GM23338 (cell line): ENCODE data around the gene CPNE5. TPM values are rescaled to one million over a fixed set of nuclear protein-coding genes. Genes with fewer than 3 reads are reported as not detected.

ENCODE experiments used
- ATAC-seq: fragments of 200-7000 bp; cut with Tn5 transposase; 3 replicates; pipeline ENCODE4 v1.9.1; 2020
- DNase-seq: peaks from one replicate; pipeline ENCODE4 v3.0.0-alpha.2; 2015; ENCODE audit warnings: low spot score
- H2AFZ ChIP-seq: fragments of 200-600 bp; sonication (generic); 2 replicates; pipeline ENCODE4 v1.8.0; 2016; ENCODE audit warnings: antibody characterized with exemption, mild to moderate bottlenecking, moderate library complexity
- H3F3A ChIP-seq: fragments of 200-600 bp; sonication (generic); replicated peaks from 2 replicates; pipeline ENCODE4 v1.8.0; 2017; ENCODE audit warnings: antibody characterized with exemption, mixed run types, low read depth
- H3K27ac ChIP-seq: fragments of 200-600 bp; sonication (generic); 2 replicates; pipeline ENCODE4 v1.6.1; 2016; ENCODE audit warnings: low read depth
- H3K27me3 ChIP-seq: fragments of 200-600 bp; sonication (generic); 2 replicates; pipeline ENCODE4 v1.8.0; 2016; ENCODE audit warnings: mild to moderate bottlenecking, mixed run types, moderate library complexity; ENCODE audit not compliant: insufficient read depth
- H3K36me3 ChIP-seq: fragments of 200-600 bp; sonication (generic); 2 replicates; pipeline ENCODE4 v1.8.0; 2016; ENCODE audit warnings: mild to moderate bottlenecking; ENCODE audit not compliant: insufficient read depth
- H3K4me1 ChIP-seq: fragments of 200-600 bp; sonication (generic); 2 replicates; pipeline ENCODE4 v1.8.0; 2016; ENCODE audit warnings: mild to moderate bottlenecking, moderate library complexity; ENCODE audit not compliant: insufficient read depth
- H3K4me2 ChIP-seq: fragments of 200-600 bp; sonication (generic); 2 replicates; pipeline ENCODE4 v1.7.1; 2017; ENCODE audit warnings: mixed run types
- H3K4me3 ChIP-seq: fragments of 200-600 bp; sonication (generic); 2 replicates; pipeline ENCODE4 v1.6.1; 2016; ENCODE audit warnings: mixed run types
- H3K79me2 ChIP-seq: fragments of 200-600 bp; sonication (generic); replicated peaks from 2 replicates; pipeline ENCODE4 v1.8.0; 2017; ENCODE audit warnings: mild to moderate bottlenecking; ENCODE audit not compliant: insufficient read depth
- H3K9me2 ChIP-seq: fragments of 200-600 bp; sonication (generic); 2 replicates; pipeline ENCODE4 v1.8.0; 2017; ENCODE audit not compliant: insufficient read depth
- H4K20me1 ChIP-seq: fragments of 200-600 bp; sonication (generic); replicated peaks from 2 replicates; pipeline ENCODE4 v1.8.0; 2017; ENCODE audit warnings: mild to moderate bottlenecking; ENCODE audit not compliant: insufficient read depth
- H3K27ac Mint-ChIP-seq: 2 replicates; pipeline ENCODE4 v1.8.0; 2020; ENCODE audit warnings: inconsistent platforms, mild to moderate bottlenecking, moderate library complexity, mixed read lengths
- H3K27me3 Mint-ChIP-seq: 3 replicates; pipeline ENCODE4 v1.8.0; 2022; ENCODE audit warnings: low read depth, mild to moderate bottlenecking, moderate library complexity, mixed read lengths, inconsistent platforms; ENCODE audit not compliant: insufficient read depth, poor library complexity
- H3K36me3 Mint-ChIP-seq: 3 replicates; pipeline ENCODE4 v1.8.0; 2021; ENCODE audit warnings: low read depth, mild to moderate bottlenecking, inconsistent platforms, moderate library complexity, mixed read lengths
- H3K4me1 Mint-ChIP-seq: 3 replicates; pipeline ENCODE4 v1.8.0; 2020; ENCODE audit warnings: mild to moderate bottlenecking, inconsistent platforms, mixed read lengths
- H3K4me3 Mint-ChIP-seq: 3 replicates; pipeline ENCODE4 v1.8.0; 2021; ENCODE audit warnings: moderate library complexity, mild to moderate bottlenecking, inconsistent platforms, mixed read lengths
- H3K9me3 Mint-ChIP-seq: 3 replicates; pipeline ENCODE4 v1.8.0; 2020; ENCODE audit warnings: moderate library complexity, mild to moderate bottlenecking, inconsistent platforms, mixed read lengths
- CREB1 ChIP-seq: fragments of 250-450 bp; sonication (Bioruptor Pico); IDR thresholded peaks from 2 replicates; pipeline ENCODE4 v1.5.0; 2020; ENCODE audit warnings: low read depth, mild to moderate bottlenecking, moderate library complexity
- EZH2 ChIP-seq: fragments of 200-600 bp; sonication (generic); IDR thresholded peaks from one replicate; pipeline ENCODE4 v1.8.0; 2017; ENCODE audit warnings: antibody characterized with exemption, mild to moderate bottlenecking, low read depth; ENCODE audit not compliant: unreplicated experiment
- EZH2phosphoT487 ChIP-seq: fragments of 200-600 bp; sonication (generic); IDR thresholded peaks from one replicate; pipeline ENCODE4 v1.8.1; 2018; ENCODE audit warnings: antibody characterized with exemption; ENCODE audit not compliant: unreplicated experiment
- JUNB ChIP-seq: IDR thresholded peaks from one replicate; pipeline ENCODE4 v1.6.1; 2016; ENCODE audit warnings: antibody characterized with exemption; ENCODE audit not compliant: unreplicated experiment
- NANOG ChIP-seq: IDR thresholded peaks from 2 replicates; pipeline ENCODE4 v1.6.1; 2016; ENCODE audit warnings: antibody characterized with exemption, borderline replicate concordance
- POLR2AphosphoS5 ChIP-seq: IDR thresholded peaks from 2 replicates; pipeline ENCODE4 v1.6.1; 2016; ENCODE audit warnings: antibody characterized with exemption, low read depth
- STAT1 ChIP-seq: IDR thresholded peaks from one replicate; pipeline ENCODE4 v1.6.1; 2016; ENCODE audit warnings: antibody characterized with exemption; ENCODE audit not compliant: unreplicated experiment
- ZNF114 ChIP-seq: fragments of 250-450 bp; sonication (Bioruptor Pico); IDR thresholded peaks from 2 replicates; pipeline ENCODE4 v1.5.0; 2020; ENCODE audit warnings: mild to moderate bottlenecking, moderate library complexity
- ZNF331 ChIP-seq: fragments of 250-450 bp; sonication (Bioruptor Pico); IDR thresholded peaks from 2 replicates; pipeline ENCODE4 v1.5.0; 2020; ENCODE audit warnings: low read depth, mild to moderate bottlenecking, moderate library complexity
- polyA plus RNA-seq: library from polyadenylated mRNA; unstranded; fragments of >200 nt; fragmentation: Nextera tagmentation; extraction: Ambion mirVana; gene quantifications from 2 replicates; pipeline ENCODE4 v1.2.1, GENCODE V29; 2016
- total RNA-seq: library from RNA; depleted of rRNA; stranded (reverse); fragments of >200 nt; shearing (Covaris generic); gene quantifications from 2 replicates; pipeline ENCODE4 v1.2.3, GENCODE V29; 2014
- TF ChIP-seq, protein P1 (sequence below), 2 experiments: fragments of 200-600 bp in 1 of 2; sonication (generic) in 1 of 2; conservative IDR thresholded peaks; 2 replicates each; pipeline versions ENCODE4 v1.5.1 to v1.6.1; 2016 to 2017; ENCODE audit warnings: antibody characterized with exemption in 2 of 2, low read depth in 2 of 2, mild to moderate bottlenecking in 2 of 2, moderate library complexity in 1 of 2
- TF ChIP-seq, protein P2 (sequence below): IDR thresholded peaks from 2 replicates; pipeline ENCODE4 v1.6.1; 2016; ENCODE audit warnings: antibody characterized with exemption
- TF ChIP-seq, protein P3 (sequence below): fragments of 250-450 bp; sonication (Bioruptor Pico); IDR thresholded peaks from 2 replicates; pipeline ENCODE4 v1.5.0; 2020; ENCODE audit warnings: mild to moderate bottlenecking, moderate library complexity
- TF ChIP-seq, protein P4 (sequence below): IDR thresholded peaks from one replicate; pipeline ENCODE4 v1.6.1; 2018; ENCODE audit warnings: antibody characterized with exemption; ENCODE audit not compliant: unreplicated experiment

Gene CPNE5
- total and polyA plus RNA-seq, 2 experiments from 2014 or later: 0.14 to 0.42 TPM

DNA sequence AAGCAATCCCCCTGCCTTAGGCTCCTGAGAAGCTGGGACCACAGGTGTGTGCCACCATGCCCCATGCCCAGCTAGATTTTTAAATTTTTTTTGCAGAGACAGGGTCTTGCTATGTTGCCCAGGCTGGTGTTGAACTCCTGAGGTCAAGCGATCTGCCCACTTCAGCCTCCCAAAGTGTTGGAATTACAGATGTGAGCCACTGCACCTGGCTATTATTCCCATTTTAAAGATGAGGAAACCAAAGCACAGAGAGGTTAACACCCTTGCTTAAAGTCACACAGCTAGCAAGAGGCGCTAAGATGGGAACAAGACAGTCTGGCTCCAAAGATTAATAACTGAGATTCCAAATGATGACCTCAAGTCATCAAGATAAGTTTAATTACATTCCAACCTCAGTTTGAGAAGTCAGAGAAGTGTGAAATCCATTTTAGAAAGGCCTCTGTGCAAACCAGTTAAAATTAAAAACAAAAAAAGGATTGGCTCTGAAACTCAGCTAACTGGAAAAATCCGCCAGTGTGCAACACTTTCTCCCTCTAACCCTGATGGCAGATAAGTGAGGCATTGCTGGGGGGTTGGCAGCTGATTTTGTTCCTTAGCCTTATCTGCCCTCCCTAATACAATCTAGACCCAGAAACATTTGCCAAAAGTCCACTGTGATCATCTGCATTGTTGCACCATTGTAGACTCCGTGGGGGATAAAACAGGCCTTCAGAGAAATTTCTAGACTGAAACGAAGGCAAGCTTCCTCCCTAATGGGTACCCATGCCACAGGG lies 55.5 kb downstream of the CPNE5 start:
- H3K4me3 Mint-ChIP-seq: no peak overlapping the region
- peaks cover 12% of the 10 kb centered on the region for H3K27me3 Mint-ChIP-seq
- Histone ChIP-seq H3K4me1 (peaks cover 20% of the 10 kb centered on the region), H3K9me2 (no peaks in the 10 kb centered on the region), H3K79me2 (no peaks in the 10 kb centered on the region), H3F3A (no peaks in the 10 kb centered on the region), H2AFZ (no peak overlapping the region), H4K20me1 (no peaks in the 10 kb centered on the region), H3K4me3 (no peak overlapping the region), H3K4me2 (no peak overlapping the region), H3K27me3 (no peaks in the 10 kb centered on the region), H3K27ac (no peak overlapping the region), H3K36me3 (no peaks in the 10 kb centered on the region)
- H3K27ac Mint-ChIP-seq: no peak overlapping the region
- TF ChIP-seq ZNF331 (CRISPR knock-in tag) (no peak), JUNB (no peak), CREB1 (no peak), STAT1 (no peak), NANOG (no peak), EZH2phosphoT487 (no peak), POLR2AphosphoS5 (no peak), ZNF114 (CRISPR knock-in tag) (no peak), EZH2 (no peak)
- TF ChIP-seq, protein P1, sequence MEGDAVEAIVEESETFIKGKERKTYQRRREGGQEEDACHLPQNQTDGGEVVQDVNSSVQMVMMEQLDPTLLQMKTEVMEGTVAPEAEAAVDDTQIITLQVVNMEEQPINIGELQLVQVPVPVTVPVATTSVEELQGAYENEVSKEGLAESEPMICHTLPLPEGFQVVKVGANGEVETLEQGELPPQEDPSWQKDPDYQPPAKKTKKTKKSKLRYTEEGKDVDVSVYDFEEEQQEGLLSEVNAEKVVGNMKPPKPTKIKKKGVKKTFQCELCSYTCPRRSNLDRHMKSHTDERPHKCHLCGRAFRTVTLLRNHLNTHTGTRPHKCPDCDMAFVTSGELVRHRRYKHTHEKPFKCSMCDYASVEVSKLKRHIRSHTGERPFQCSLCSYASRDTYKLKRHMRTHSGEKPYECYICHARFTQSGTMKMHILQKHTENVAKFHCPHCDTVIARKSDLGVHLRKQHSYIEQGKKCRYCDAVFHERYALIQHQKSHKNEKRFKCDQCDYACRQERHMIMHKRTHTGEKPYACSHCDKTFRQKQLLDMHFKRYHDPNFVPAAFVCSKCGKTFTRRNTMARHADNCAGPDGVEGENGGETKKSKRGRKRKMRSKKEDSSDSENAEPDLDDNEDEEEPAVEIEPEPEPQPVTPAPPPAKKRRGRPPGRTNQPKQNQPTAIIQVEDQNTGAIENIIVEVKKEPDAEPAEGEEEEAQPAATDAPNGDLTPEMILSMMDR (conservative IDR thresholded peaks at IDR 0.05; ENCODE audit: low read depth in 2 of 2): no peak
- TF ChIP-seq, protein P2, sequence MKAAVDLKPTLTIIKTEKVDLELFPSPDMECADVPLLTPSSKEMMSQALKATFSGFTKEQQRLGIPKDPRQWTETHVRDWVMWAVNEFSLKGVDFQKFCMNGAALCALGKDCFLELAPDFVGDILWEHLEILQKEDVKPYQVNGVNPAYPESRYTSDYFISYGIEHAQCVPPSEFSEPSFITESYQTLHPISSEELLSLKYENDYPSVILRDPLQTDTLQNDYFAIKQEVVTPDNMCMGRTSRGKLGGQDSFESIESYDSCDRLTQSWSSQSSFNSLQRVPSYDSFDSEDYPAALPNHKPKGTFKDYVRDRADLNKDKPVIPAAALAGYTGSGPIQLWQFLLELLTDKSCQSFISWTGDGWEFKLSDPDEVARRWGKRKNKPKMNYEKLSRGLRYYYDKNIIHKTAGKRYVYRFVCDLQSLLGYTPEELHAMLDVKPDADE: no peak
- TF ChIP-seq, protein P3, sequence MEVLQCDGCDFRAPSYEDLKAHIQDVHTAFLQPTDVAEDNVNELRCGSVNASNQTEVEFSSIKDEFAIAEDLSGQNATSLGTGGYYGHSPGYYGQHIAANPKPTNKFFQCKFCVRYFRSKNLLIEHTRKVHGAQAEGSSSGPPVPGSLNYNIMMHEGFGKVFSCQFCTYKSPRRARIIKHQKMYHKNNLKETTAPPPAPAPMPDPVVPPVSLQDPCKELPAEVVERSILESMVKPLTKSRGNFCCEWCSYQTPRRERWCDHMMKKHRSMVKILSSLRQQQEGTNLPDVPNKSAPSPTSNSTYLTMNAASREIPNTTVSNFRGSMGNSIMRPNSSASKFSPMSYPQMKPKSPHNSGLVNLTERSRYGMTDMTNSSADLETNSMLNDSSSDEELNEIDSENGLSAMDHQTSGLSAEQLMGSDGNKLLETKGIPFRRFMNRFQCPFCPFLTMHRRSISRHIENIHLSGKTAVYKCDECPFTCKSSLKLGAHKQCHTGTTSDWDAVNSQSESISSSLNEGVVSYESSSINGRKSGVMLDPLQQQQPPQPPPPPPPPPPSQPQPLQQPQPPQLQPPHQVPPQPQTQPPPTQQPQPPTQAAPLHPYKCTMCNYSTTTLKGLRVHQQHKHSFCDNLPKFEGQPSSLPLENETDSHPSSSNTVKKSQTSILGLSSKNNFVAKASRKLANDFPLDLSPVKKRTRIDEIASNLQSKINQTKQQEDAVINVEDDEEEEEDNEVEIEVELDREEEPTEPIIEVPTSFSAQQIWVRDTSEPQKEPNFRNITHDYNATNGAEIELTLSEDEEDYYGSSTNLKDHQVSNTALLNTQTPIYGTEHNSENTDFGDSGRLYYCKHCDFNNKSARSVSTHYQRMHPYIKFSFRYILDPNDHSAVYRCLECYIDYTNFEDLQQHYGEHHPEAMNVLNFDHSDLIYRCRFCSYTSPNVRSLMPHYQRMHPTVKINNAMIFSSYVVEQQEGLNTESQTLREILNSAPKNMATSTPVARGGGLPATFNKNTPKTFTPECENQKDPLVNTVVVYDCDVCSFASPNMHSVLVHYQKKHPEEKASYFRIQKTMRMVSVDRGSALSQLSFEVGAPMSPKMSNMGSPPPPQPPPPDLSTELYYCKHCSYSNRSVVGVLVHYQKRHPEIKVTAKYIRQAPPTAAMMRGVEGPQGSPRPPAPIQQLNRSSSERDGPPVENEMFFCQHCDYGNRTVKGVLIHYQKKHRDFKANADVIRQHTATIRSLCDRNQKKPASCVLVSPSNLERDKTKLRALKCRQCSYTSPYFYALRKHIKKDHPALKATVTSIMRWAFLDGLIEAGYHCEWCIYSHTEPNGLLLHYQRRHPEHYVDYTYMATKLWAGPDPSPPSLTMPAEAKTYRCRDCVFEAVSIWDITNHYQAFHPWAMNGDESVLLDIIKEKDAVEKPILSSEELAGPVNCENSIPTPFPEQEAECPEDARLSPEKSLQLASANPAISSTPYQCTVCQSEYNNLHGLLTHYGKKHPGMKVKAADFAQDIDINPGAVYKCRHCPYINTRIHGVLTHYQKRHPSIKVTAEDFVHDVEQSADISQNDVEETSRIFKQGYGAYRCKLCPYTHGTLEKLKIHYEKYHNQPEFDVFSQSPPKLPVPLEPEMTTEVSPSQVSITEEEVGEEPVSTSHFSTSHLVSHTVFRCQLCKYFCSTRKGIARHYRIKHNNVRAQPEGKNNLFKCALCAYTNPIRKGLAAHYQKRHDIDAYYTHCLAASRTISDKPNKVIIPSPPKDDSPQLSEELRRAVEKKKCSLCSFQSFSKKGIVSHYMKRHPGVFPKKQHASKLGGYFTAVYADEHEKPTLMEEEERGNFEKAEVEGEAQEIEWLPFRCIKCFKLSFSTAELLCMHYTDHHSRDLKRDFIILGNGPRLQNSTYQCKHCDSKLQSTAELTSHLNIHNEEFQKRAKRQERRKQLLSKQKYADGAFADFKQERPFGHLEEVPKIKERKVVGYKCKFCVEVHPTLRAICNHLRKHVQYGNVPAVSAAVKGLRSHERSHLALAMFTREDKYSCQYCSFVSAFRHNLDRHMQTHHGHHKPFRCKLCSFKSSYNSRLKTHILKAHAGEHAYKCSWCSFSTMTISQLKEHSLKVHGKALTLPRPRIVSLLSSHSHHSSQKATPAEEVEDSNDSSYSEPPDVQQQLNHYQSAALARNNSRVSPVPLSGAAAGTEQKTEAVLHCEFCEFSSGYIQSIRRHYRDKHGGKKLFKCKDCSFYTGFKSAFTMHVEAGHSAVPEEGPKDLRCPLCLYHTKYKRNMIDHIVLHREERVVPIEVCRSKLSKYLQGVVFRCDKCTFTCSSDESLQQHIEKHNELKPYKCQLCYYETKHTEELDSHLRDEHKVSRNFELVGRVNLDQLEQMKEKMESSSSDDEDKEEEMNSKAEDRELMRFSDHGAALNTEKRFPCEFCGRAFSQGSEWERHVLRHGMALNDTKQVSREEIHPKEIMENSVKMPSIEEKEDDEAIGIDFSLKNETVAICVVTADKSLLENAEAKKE (CRISPR knock-in tag): no peak
- TF ChIP-seq, protein P4, sequence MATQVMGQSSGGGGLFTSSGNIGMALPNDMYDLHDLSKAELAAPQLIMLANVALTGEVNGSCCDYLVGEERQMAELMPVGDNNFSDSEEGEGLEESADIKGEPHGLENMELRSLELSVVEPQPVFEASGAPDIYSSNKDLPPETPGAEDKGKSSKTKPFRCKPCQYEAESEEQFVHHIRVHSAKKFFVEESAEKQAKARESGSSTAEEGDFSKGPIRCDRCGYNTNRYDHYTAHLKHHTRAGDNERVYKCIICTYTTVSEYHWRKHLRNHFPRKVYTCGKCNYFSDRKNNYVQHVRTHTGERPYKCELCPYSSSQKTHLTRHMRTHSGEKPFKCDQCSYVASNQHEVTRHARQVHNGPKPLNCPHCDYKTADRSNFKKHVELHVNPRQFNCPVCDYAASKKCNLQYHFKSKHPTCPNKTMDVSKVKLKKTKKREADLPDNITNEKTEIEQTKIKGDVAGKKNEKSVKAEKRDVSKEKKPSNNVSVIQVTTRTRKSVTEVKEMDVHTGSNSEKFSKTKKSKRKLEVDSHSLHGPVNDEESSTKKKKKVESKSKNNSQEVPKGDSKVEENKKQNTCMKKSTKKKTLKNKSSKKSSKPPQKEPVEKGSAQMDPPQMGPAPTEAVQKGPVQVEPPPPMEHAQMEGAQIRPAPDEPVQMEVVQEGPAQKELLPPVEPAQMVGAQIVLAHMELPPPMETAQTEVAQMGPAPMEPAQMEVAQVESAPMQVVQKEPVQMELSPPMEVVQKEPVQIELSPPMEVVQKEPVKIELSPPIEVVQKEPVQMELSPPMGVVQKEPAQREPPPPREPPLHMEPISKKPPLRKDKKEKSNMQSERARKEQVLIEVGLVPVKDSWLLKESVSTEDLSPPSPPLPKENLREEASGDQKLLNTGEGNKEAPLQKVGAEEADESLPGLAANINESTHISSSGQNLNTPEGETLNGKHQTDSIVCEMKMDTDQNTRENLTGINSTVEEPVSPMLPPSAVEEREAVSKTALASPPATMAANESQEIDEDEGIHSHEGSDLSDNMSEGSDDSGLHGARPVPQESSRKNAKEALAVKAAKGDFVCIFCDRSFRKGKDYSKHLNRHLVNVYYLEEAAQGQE: no peak
- no peaks in the 10 kb centered on the region for H3K9me3 Mint-ChIP-seq
- no peaks in the 10 kb centered on the region for H3K36me3 Mint-ChIP-seq
- ATAC-seq (no peak), DNase-seq (no peak)
- peaks cover 23% of the 10 kb centered on the region for H3K4me1 Mint-ChIP-seq
